HG03565 (cell line): ENCODE measurements around the gene PSMD4.

ENCODE experiments used
- ATAC-seq: cut with Tn5 transposase; IDR thresholded peaks from one replicate; pipeline ENCODE4 v1.9.1; 2021; ENCODE audit warnings: mild to moderate bottlenecking, moderate library complexity; ENCODE audit not compliant: unreplicated experiment

The PSMD4 gene

GRCh38 chr1:151293093-151293492 is 38.6 kb downstream of the PSMD4 start:
- no peak for ATAC-seq

- ATAC-seq: no peak
Observed at GRCh38 chr1:151294742-151295462, 40.4 kb downstream of the PSMD4 start.

- no peak for ATAC-seq
Observed at GRCh38 chr1:151309811-151310323, 55.3 kb downstream of the PSMD4 start.

- ATAC-seq: no peak
Observed at GRCh38 chr1:151311011-151311410, 56.5 kb downstream of the PSMD4 start.

- no peak for ATAC-seq
Observed at GRCh38 chr1:151311589-151312331, 57.2 kb downstream of the PSMD4 start.

GRCh38 chr1:151312411-151312810 is 57.9 kb downstream of the PSMD4 start:
- ATAC-seq: no peak

GRCh38 chr1:151312826-151313225 is 58.3 kb downstream of the PSMD4 start:
- no peak for ATAC-seq

GRCh38 chr1:151313501-151313900 is 59.0 kb downstream of the PSMD4 start:
- ATAC-seq: no peak

- ATAC-seq: no peak
Observed at GRCh38 chr1:151314137-151314875, 59.8 kb downstream of the PSMD4 start.

GRCh38 chr1:151315565-151316235 is 61.2 kb downstream of the PSMD4 start:
- ATAC-seq: no peak
